Fibroblast of lung (primary cell): ENCODE results near the gene NEGR1.

Experiments used
- EZH2 ChIP-seq: IDR thresholded peaks from 2 replicates; pipeline ENCODE4 v1.5.1; 2012; ENCODE audit warnings: low read length, control low read depth, mild to moderate bottlenecking; ENCODE audit errors: missing control alignments
- TF ChIP-seq, protein P1 (sequence below), 2 donors: IDR thresholded peaks in 1 of 2; conservative IDR thresholded peaks in 1 of 2; 1 replicate in 1 of 2; 2 replicates in 1 of 2; pipeline ENCODE4 v1.5.1; 2011 to 2012; ENCODE audit warnings: low read length in 2 of 2, control low read depth in 1 of 2, inconsistent platforms in 1 of 2, low read depth in 1 of 2, mild to moderate bottlenecking in 1 of 2

DNA sequence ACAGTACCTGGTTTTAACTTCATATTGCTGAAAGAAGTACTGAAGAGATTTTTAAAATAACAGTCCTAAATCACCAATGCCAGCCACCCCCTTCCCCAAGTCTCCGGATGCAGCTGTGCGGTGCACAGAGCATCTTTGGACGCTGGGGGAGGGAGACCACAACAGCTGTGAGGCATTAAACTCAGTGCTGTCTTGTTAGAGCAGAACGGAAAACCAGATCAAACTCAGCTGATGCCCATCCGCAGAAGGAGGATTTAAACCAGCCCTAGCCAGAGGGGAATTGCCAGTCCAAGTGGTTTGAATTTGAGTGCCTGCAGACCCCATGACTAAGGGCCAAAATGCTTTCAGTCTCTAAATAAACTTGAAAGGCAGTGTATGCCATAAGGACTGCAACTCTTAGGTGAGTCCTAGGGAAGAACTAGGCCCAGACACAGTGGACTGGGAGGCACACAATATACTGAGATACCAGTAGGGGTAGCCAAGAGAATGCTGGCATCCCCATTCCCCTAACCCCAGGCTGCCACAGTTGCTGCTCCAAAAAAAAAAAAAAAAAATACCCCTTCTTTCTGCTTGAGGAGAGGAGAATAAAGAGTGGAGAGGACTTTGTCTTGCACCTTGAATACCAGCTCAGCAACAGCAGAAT lies 576.2 kb downstream of the NEGR1 start:
- TF ChIP-seq, protein P1, sequence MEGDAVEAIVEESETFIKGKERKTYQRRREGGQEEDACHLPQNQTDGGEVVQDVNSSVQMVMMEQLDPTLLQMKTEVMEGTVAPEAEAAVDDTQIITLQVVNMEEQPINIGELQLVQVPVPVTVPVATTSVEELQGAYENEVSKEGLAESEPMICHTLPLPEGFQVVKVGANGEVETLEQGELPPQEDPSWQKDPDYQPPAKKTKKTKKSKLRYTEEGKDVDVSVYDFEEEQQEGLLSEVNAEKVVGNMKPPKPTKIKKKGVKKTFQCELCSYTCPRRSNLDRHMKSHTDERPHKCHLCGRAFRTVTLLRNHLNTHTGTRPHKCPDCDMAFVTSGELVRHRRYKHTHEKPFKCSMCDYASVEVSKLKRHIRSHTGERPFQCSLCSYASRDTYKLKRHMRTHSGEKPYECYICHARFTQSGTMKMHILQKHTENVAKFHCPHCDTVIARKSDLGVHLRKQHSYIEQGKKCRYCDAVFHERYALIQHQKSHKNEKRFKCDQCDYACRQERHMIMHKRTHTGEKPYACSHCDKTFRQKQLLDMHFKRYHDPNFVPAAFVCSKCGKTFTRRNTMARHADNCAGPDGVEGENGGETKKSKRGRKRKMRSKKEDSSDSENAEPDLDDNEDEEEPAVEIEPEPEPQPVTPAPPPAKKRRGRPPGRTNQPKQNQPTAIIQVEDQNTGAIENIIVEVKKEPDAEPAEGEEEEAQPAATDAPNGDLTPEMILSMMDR (conservative IDR thresholded peaks at IDR 0.05 in 1 of 2, IDR thresholded peaks at IDR 0.05 in 1 of 2; ENCODE audit: low read depth in 1 of 2, low read length in 2 of 2): no peak
- no peak for TF ChIP-seq EZH2
